Smooth muscle cell (in vitro differentiated cells): Measurements from ENCODE around the gene CTSK. TPM values are rescaled to one million over a fixed set of nuclear protein-coding genes. Genes with fewer than 3 reads are reported as not detected.

Experiments used
- DNase-seq: peaks from one replicate; lab custom pipeline; 2025; ENCODE audit not compliant: unreplicated experiment; lab: John Stamatoyannopoulos, UW
- H2AFZ ChIP-seq: fragments of 200-600 bp; sonication (generic); 2 replicates; pipeline ENCODE4 v1.6.0; 2016; ENCODE audit warnings: antibody characterized with exemption, low read depth, mild to moderate bottlenecking
- H3F3A ChIP-seq: fragments of 200-600 bp; sonication (generic); 2 replicates; pipeline ENCODE4 v1.6.0; 2017; ENCODE audit warnings: antibody characterized with exemption, low read depth
- H3K27ac ChIP-seq: fragments of 200-600 bp; sonication (generic); 2 replicates; pipeline ENCODE4 v1.5.1; 2016; ENCODE audit warnings: low read depth, mild to moderate bottlenecking
- H3K27me3 ChIP-seq: fragments of 200-600 bp; sonication (generic); 2 replicates; pipeline ENCODE4 v1.6.1; 2016; ENCODE audit warnings: low read depth, mild to moderate bottlenecking
- H3K36me3 ChIP-seq: fragments of 200-600 bp; sonication (generic); 2 replicates; pipeline ENCODE4 v1.5.1; 2016; ENCODE audit warnings: low read depth
- H3K4me1 ChIP-seq: fragments of 200-600 bp; sonication (generic); 2 replicates; pipeline ENCODE4 v1.5.1; 2016; ENCODE audit warnings: low read depth
- H3K4me2 ChIP-seq: fragments of 200-600 bp; sonication (generic); 2 replicates; pipeline ENCODE4 v1.6.0; 2016; ENCODE audit warnings: mild to moderate bottlenecking
- H3K4me3 ChIP-seq: fragments of 200-600 bp; sonication (generic); 2 replicates; pipeline ENCODE4 v1.5.1; 2016; ENCODE audit warnings: mild to moderate bottlenecking
- H3K79me2 ChIP-seq: fragments of 200-600 bp; sonication (generic); 2 replicates; pipeline ENCODE4 v1.6.0; 2016; ENCODE audit warnings: low read depth, mild to moderate bottlenecking
- H3K9ac ChIP-seq: fragments of 200-600 bp; sonication (generic); 2 replicates; pipeline ENCODE4 v1.6.0; 2016; ENCODE audit warnings: low read depth
- H3K9me3 ChIP-seq: fragments of 200-600 bp; sonication (generic); replicated peaks from 2 replicates; pipeline ENCODE4 v1.5.1; 2016; ENCODE audit warnings: low read depth
- H4K20me1 ChIP-seq: fragments of 200-600 bp; sonication (generic); 2 replicates; pipeline ENCODE4 v1.6.0; 2016; ENCODE audit warnings: low read depth
- WGBS: methylation state at CpG from one replicate; pipeline ENCODE4 v1.1.7; 2016; ENCODE audit warnings: low lambda C conversion rate; 5-methylcytosine and 5-hydroxymethylcytosine counted together
- polyA plus RNA-seq: library from polyadenylated mRNA; unstranded; fragments of >200 nt; fragmentation: Nextera tagmentation; extraction: Ambion mirVana; gene quantifications from 2 replicates; pipeline ENCODE4 v1.2.1, GENCODE V29; 2016
- total RNA-seq: library from RNA; depleted of rRNA; stranded (reverse); fragments of >200 nt; gene quantifications from 2 replicates; pipeline ENCODE4 v1.2.3, GENCODE V29; 2014
- TF ChIP-seq, protein P1 (sequence below): fragments of 200-600 bp; sonication (generic); IDR thresholded peaks from 2 replicates; pipeline ENCODE4 v1.5.1; 2017; ENCODE audit warnings: borderline replicate concordance, mild to moderate bottlenecking, antibody characterized with exemption; ENCODE audit not compliant: insufficient read depth, poor library complexity, severe bottlenecking

Gene CTSK
- total and polyA plus RNA-seq, 2 experiments from 2014 or later: 12.2 to 12.4 TPM

DNA sequence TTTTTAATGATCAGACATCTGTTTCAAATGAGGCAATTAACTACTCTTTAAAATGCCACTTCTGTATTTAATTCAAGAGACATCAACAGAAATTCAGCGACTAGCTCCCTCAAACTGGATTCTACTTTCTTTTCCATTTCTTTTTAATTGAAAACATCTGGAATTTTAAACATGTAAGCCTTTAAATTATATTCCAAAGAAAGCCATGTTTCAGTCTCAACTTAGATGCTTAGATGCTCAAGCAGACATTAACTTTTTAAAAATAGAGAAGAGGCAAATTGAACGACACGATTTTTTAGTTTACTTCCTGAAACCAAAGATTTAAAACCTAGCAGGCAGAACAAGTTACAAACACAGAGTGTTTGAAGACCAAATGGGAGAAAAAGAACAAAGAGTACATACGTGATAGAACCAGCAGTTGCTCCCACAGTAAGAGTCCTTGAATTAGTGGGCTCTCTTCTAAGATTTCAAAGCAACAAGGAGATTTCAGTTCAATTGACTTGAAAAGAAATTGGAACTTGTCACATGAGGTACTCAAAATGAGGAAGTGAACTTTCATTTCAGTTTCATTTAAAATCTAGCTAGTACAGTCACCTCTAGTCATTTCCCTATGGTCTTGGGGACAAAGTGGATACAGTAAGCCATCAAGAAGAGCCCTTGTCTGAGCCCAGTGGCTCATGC, 42.6 kb downstream of the CTSK start, which contains the start of gene CTSS:
CTSS (minus strand) TSS at position 483 of the 681 bp plus-strand sequence. CDS start 1,015 bp downstream, outside the sequence.
- Histone ChIP-seq H3K4me3 (peak within 1 kb of the TSS; percentile 29), H2AFZ (peak within 1 kb of the TSS; percentile 86), H3F3A (peaks cover 6% of the 10 kb centered on the region), H3K9ac (peak within 1 kb of the TSS; percentile 69), H3K27ac (peak within 1 kb of the TSS; percentile 89), H3K9me3 (no peaks in the 10 kb centered on the region), H4K20me1 (no peaks in the 10 kb centered on the region), H3K79me2 (no peaks in the 10 kb centered on the region), H3K27me3 (no peaks in the 10 kb centered on the region), H3K4me1 (peaks cover 3% of the 10 kb centered on the region), H3K4me2 (peak within 1 kb of the TSS; percentile 78), H3K36me3 (no peaks in the 10 kb centered on the region)
- 53% methylated on average over 4 of the region's 4 CpGs for WGBS
- TF ChIP-seq, protein P1, sequence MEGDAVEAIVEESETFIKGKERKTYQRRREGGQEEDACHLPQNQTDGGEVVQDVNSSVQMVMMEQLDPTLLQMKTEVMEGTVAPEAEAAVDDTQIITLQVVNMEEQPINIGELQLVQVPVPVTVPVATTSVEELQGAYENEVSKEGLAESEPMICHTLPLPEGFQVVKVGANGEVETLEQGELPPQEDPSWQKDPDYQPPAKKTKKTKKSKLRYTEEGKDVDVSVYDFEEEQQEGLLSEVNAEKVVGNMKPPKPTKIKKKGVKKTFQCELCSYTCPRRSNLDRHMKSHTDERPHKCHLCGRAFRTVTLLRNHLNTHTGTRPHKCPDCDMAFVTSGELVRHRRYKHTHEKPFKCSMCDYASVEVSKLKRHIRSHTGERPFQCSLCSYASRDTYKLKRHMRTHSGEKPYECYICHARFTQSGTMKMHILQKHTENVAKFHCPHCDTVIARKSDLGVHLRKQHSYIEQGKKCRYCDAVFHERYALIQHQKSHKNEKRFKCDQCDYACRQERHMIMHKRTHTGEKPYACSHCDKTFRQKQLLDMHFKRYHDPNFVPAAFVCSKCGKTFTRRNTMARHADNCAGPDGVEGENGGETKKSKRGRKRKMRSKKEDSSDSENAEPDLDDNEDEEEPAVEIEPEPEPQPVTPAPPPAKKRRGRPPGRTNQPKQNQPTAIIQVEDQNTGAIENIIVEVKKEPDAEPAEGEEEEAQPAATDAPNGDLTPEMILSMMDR: no peak
- DNase-seq: no peak

DNA sequence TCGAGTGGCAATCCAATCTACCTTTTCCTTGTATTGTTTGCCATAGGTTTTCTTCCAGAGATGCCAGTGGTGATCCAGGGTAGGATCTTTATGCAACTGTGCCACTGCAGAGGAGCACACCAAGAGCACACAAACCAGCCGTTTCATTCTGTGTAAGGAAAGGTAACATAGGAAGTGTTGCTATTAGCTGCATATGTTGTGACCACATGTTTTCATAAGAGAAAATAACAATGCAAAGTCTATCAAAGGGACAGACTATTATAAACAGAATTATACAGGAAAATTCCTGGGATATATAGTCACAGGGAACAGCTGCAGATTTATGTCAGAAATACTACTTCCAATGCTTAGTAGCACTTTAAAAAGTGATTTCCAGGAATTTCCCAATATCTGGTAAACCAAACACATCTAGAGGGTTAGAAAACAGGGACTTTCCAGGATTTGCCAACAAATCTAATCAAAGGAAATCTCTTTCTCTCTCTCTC, 43.4 kb downstream of the CTSK start:
- WGBS: 49% methylated on average over 2 of the region's 2 CpGs
- no peak overlapping the region for H2AFZ ChIP-seq
- peaks cover 3% of the 10 kb centered on the region for H3K4me1 ChIP-seq
- H3K27me3 ChIP-seq: no peaks in the 10 kb centered on the region
- peak overlapping the region; percentile 78 for H3K4me2 ChIP-seq
- H3K27ac ChIP-seq: peak overlapping the region; percentile 89
- no peak for DNase-seq
- H3F3A ChIP-seq: peaks cover 6% of the 10 kb centered on the region
- no peaks in the 10 kb centered on the region for H3K9me3 ChIP-seq
- H3K4me3 ChIP-seq: peak overlapping the region; percentile 29
- no peaks in the 10 kb centered on the region for H3K36me3 ChIP-seq
- no peaks in the 10 kb centered on the region for H4K20me1 ChIP-seq
- peak overlapping the region; percentile 69 for H3K9ac ChIP-seq
- no peaks in the 10 kb centered on the region for H3K79me2 ChIP-seq
- TF ChIP-seq, protein P1: no peak

DNA sequence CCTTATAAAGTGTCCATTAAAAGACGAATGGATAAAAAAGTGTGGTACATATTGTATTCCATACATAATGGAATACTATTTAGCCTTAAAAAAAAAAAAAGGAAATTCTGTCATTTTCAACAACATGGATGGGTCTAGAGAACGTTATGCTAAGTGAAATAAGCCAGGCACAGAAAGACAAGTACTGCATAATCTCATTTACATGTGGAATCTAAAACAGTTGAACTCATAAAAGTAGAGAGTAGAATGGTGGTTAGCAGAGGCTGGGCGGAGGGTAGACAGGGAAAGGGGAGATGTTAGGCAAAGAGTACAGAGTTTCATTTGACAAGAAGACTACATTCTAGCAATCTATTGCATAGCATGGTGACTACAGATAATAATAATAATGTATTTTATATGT, 45.0 kb downstream of the CTSK start:
- WGBS: 59% methylated on average over 3 of the region's 3 CpGs
- H2AFZ ChIP-seq: no peak overlapping the region

More for the DNA sequence above, 45.0 kb downstream of the CTSK start:
- Histone ChIP-seq H3K4me3 (no peak overlapping the region), H3K27me3 (no peaks in the 10 kb centered on the region), H3K9ac (no peak overlapping the region), H3K9me3 (no peaks in the 10 kb centered on the region), H3K27ac (no peak overlapping the region), H4K20me1 (no peaks in the 10 kb centered on the region), H3F3A (peaks cover 6% of the 10 kb centered on the region), H3K4me1 (peaks cover 3% of the 10 kb centered on the region), H3K79me2 (no peaks in the 10 kb centered on the region), H3K36me3 (no peaks in the 10 kb centered on the region), H3K4me2 (no peak overlapping the region)
- no peak for DNase-seq
- TF ChIP-seq, protein P1: no peak
